ENCODE measurements around the gene FADS3. TPM values are rescaled to one million over a fixed set of nuclear protein-coding genes. Genes with fewer than 3 reads are reported as not detected.

The FADS3 gene
- total and polyA plus RNA-seq, 9 of the 15 experiments (the other 6 are each of a cell fraction or from before 2014, with no cell fraction given) = 0.97 to 148 (median 92.7) TPM

- TF ChIP-seq FOXM1 (IDR thresholded peaks at IDR 0.05; ENCODE audit: low read depth) (no peak), FOXM1 (CRISPR knock-in tag; IDR thresholded peaks at IDR 0.05; ENCODE audit: low read depth) (no peak), CCAR2 (IDR thresholded peaks at IDR 0.05; ENCODE audit: low read depth, low read length) (no peak), TRIM25 (IDR thresholded peaks at IDR 0.05; ENCODE audit: borderline replicate concordance) (no peak)
Observed at GRCh38 chr11:61907282-61907681, 15.9 kb upstream of the FADS3 start (continued).

DNA sequence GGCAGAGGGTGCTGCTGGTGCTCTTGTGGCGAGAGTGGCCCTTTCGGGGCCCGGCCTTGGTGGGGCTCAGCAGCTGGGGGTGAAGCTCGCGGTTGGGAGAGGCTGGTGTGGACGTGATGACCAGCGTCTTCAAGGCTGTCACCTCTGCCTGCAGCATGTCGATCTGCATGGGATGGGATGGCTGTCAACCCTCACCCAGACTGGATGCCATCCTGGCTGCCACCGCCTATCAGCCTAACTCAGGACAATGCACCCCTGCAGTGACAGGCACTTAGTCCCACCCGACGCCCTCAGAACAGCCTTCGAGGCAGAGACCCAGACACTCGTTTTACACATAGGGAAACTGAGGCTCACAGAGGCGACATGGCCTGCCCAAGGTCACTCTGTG, 15.2 kb upstream of the FADS3 start:
- H3K36me3 ChIP-seq (ENCODE audit: control insufficient read depth, insufficient read depth, low read length) = peaks cover 65% of the 10 kb centered on the region; the same call in 2 of the 3 replicates
- intact Hi-C loops (cut with micrococcal nuclease) = no loop called here
- H3K9ac ChIP-seq (ENCODE audit: insufficient read depth in 1 of 2, low read depth in 2 of 2, low read length in 2 of 2) = peak overlapping the region in 1 of 2 experiments; percentile 46; a peak in 1 of 4 replicates
- ATAC-seq (no peak), FAIRE-seq (no peak), DNase-seq (ENCODE audit: extremely low read depth in 1 of 4, low spot score in 3 of 4) (no peak)
- in situ Hi-C loops (cut with MboI) = no loop called here
- no peak overlapping the region for H3K4me2 ChIP-seq (ENCODE audit: insufficient read depth, low read length)
- ChIA-PET CTCF (ENCODE audit: low intra/inter-chr PET ratio) (no interaction called here), POLR2A (interaction anchor here (0.6 to 1.1 kb wide), 3 partner anchors 13 to 124 kb away, joined by 4 to 6 read pairs (median 4); no protein-coding TSS in a partner anchor)
- 82% methylated on average over 14 of the region's 14 CpGs for WGBS (ENCODE audit: insufficient coverage, low coverage, missing lambda C conversion rate)
- no peak overlapping the region for H3K27ac ChIP-seq (ENCODE audit: extremely low read depth, low read depth, low read length)
- peaks cover 19% of the 10 kb centered on the region; the same call in 1 of the 2 replicates for H4K20me1 ChIP-seq (replicated peaks; ENCODE audit: control insufficient read depth, insufficient read depth, low read length)
- no peaks in the 10 kb centered on the region for H3K9me3 ChIP-seq (replicated peaks; ENCODE audit: control insufficient read depth, insufficient read depth, low read depth, low read length)
- H2AFZ ChIP-seq (ENCODE audit: low read depth, low read length) = no peak overlapping the region
- peaks cover 14 to 51% of the 10 kb centered on the region in 2 experiments for H3K4me1 ChIP-seq (replicated peaks in 1 of 2; ENCODE audit: control insufficient read depth in 2 of 2, insufficient read depth in 2 of 2, low read length in 2 of 2)
- H3K79me2 ChIP-seq (ENCODE audit: control insufficient read depth, insufficient read depth, low read length) = peaks cover 30% of the 10 kb centered on the region
- H3K4me3 ChIP-seq = no peak overlapping the region
- H3K27me3 ChIP-seq (ENCODE audit: control insufficient read depth in 2 of 2, insufficient read depth in 2 of 2, low read length in 2 of 2) = no peaks in the 10 kb centered on the region
- BruUV-seq (replicated peaks) = no TSS peak
- peaks cover 10% of the 10 kb centered on the region for H3K9me1 ChIP-seq (ENCODE audit: control insufficient read depth, insufficient read depth, low read length)
- peak; percentile 91 for TF ChIP-seq PRDM10 (IDR thresholded peaks at IDR 0.05; ENCODE audit: partially characterized antibody)

All from K562 (cell line).